Fibroblast of lung (primary cell): ENCODE data around the gene METAP2. TPM values are rescaled to one million over a fixed set of nuclear protein-coding genes. Genes with fewer than 3 reads are reported as not detected.

Experiments
- DNase-seq, 2 donors: peaks; one replicate each; pipeline versions ENCODE4 v3.0.0 to v3.0.0-alpha.2; 2010; ENCODE audit warnings: low read depth in 2 of 2
- H2AFZ ChIP-seq: 2 replicates; pipeline ENCODE4 v1.5.1; 2012; ENCODE audit warnings: low read length, control low read depth, inconsistent platforms
- H3K27ac ChIP-seq: 2 replicates; pipeline ENCODE4 v1.5.1; 2011; ENCODE audit warnings: low read length, control low read depth; ENCODE audit not compliant: insufficient read depth
- H3K27me3 ChIP-seq: 2 replicates; pipeline ENCODE4 v1.5.1; 2011; ENCODE audit warnings: mild to moderate bottlenecking, low read length; ENCODE audit not compliant: control insufficient read depth, insufficient read depth
- H3K36me3 ChIP-seq: 2 replicates; pipeline ENCODE4 v1.5.1; 2011; ENCODE audit warnings: low read length; ENCODE audit not compliant: control insufficient read depth, insufficient read depth
- H3K4me1 ChIP-seq: 2 replicates; pipeline ENCODE4 v1.5.1; 2011; ENCODE audit warnings: low read length; ENCODE audit not compliant: control insufficient read depth, insufficient read depth; ENCODE audit errors: extremely low read depth
- H3K4me2 ChIP-seq: 2 replicates; pipeline ENCODE4 v1.5.1; 2011; ENCODE audit warnings: low read length, control low read depth; ENCODE audit not compliant: insufficient read depth; ENCODE audit errors: extremely low read depth
- H3K4me3 ChIP-seq, 4 experiments: fragments of 200-600 bp in 1 of 4; sonication (generic) in 1 of 4; replicated peaks in 1 of 4; 2 replicates each; pipeline ENCODE4 v1.5.1; 2011 to 2016; ENCODE audit warnings: low read length in 4 of 4, low read depth in 3 of 4, mild to moderate bottlenecking in 3 of 4, control low read depth in 2 of 4, inconsistent platforms in 1 of 4, mixed read lengths in 1 of 4; ENCODE audit not compliant: insufficient read depth in 1 of 4; ENCODE audit errors: control extremely low read depth in 1 of 4
- H3K79me2 ChIP-seq: 2 replicates; pipeline ENCODE4 v1.5.1; 2012; ENCODE audit warnings: mild to moderate bottlenecking, low read length, inconsistent platforms; ENCODE audit not compliant: control insufficient read depth, insufficient read depth
- H3K9ac ChIP-seq: 2 replicates; pipeline ENCODE4 v1.5.1; 2011; ENCODE audit warnings: mild to moderate bottlenecking, low read length, control low read depth; ENCODE audit not compliant: insufficient read depth
- H3K9me3 ChIP-seq: 2 replicates; pipeline ENCODE4 v1.5.1; 2012; ENCODE audit warnings: low read depth, low read length; ENCODE audit not compliant: control insufficient read depth, insufficient read depth
- H4K20me1 ChIP-seq: 2 replicates; pipeline ENCODE4 v1.5.1; 2011; ENCODE audit warnings: low read length; ENCODE audit not compliant: control insufficient read depth, insufficient read depth; ENCODE audit errors: extremely low read depth
- EZH2 ChIP-seq: IDR thresholded peaks from 2 replicates; pipeline ENCODE4 v1.5.1; 2012; ENCODE audit warnings: low read length, control low read depth, mild to moderate bottlenecking; ENCODE audit errors: missing control alignments
- polyA plus RNA-seq, 2 donors: library from polyadenylated mRNA; depleted of rRNA in 1 of 2; stranded (reverse) in 1 of 2; unstranded in 1 of 2; fragments of >200 nt; gene quantifications; 2 replicates each; pipeline ENCODE4 v1.2.1, GENCODE V29; 2011 to 2012; ENCODE audit warnings: missing spikeins in 1 of 2
- total RNA-seq: library from RNA; depleted of rRNA; stranded (reverse); fragments of >200 nt; gene quantifications from 2 replicates; pipeline ENCODE4 v1.2.1, GENCODE V29; 2014
- TF ChIP-seq, protein P1 (sequence below), 2 donors: IDR thresholded peaks in 1 of 2; conservative IDR thresholded peaks in 1 of 2; 1 replicate in 1 of 2; 2 replicates in 1 of 2; pipeline ENCODE4 v1.5.1; 2011 to 2012; ENCODE audit warnings: low read length in 2 of 2, control low read depth in 1 of 2, inconsistent platforms in 1 of 2, low read depth in 1 of 2, mild to moderate bottlenecking in 1 of 2

Gene METAP2
- total and polyA plus RNA-seq, 2 donors (not counting 1 experiment from before 2014, with no cell fraction given) = 78.9 to 113 TPM

DNA sequence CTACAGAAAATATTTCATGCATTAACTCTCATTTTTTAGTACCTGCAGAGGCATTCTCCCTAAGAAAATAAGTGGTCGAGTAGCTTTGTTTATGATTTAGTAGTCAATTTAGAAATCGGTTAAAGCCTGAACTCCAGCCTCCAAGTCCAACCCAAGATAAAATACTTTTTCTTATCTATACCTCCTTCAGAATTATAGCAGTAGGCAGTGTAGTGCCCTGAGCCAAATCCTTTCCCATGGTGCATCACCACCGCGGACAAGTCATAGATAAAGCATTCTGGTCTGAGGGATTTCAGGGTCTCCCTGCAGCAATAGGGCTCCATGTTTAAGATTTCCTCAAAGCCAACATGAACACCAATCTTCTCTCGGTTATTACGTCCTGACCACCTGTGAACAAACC is 46.9 kb downstream of the METAP2 start:
- no peaks in the 10 kb centered on the region for H3K4me1 ChIP-seq
- no peak overlapping the region for H3K9ac ChIP-seq
- H3K27me3 ChIP-seq = no peaks in the 10 kb centered on the region
- no peaks in the 10 kb centered on the region for H4K20me1 ChIP-seq
- no peak overlapping the region for H2AFZ ChIP-seq
- H3K36me3 ChIP-seq = no peaks in the 10 kb centered on the region
- H3K4me2 ChIP-seq = no peak overlapping the region
- no peak overlapping the region for H3K4me3 ChIP-seq
- no peaks in the 10 kb centered on the region for H3K9me3 ChIP-seq
- TF ChIP-seq, protein P1, sequence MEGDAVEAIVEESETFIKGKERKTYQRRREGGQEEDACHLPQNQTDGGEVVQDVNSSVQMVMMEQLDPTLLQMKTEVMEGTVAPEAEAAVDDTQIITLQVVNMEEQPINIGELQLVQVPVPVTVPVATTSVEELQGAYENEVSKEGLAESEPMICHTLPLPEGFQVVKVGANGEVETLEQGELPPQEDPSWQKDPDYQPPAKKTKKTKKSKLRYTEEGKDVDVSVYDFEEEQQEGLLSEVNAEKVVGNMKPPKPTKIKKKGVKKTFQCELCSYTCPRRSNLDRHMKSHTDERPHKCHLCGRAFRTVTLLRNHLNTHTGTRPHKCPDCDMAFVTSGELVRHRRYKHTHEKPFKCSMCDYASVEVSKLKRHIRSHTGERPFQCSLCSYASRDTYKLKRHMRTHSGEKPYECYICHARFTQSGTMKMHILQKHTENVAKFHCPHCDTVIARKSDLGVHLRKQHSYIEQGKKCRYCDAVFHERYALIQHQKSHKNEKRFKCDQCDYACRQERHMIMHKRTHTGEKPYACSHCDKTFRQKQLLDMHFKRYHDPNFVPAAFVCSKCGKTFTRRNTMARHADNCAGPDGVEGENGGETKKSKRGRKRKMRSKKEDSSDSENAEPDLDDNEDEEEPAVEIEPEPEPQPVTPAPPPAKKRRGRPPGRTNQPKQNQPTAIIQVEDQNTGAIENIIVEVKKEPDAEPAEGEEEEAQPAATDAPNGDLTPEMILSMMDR (conservative IDR thresholded peaks at IDR 0.05 in 1 of 2, IDR thresholded peaks at IDR 0.05 in 1 of 2; ENCODE audit: low read depth in 1 of 2, low read length in 2 of 2) = no peak
- TF ChIP-seq EZH2 = no peak
- no peak overlapping the region for H3K27ac ChIP-seq
- H3K79me2 ChIP-seq = no peaks in the 10 kb centered on the region
- no peak for DNase-seq

DNA sequence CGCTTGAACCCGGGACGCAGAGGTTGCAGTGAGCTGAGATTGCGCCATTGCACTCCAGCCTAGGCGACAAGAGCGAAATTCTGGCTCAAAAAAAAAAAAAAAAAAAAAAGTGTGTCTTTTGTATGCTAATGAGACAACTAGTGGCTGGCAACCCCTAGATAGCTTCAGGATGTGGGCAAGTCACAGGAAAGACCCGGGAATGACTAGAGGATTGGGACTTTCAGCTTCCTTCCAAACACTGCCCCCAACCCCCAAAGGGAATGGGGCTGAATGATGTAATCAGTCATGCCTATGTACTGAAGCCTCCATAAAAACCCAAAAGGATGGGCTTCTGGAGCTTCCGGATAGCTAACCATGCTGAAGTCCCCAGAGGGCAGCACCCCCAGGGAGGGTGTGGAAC is 48.7 kb downstream of the METAP2 start:
- Histone ChIP-seq H3K4me3 (no peak overlapping the region), H4K20me1 (no peaks in the 10 kb centered on the region), H3K27me3 (no peaks in the 10 kb centered on the region), H3K9me3 (no peaks in the 10 kb centered on the region), H3K4me2 (no peak overlapping the region), H3K79me2 (no peaks in the 10 kb centered on the region), H3K9ac (no peak overlapping the region), H3K4me1 (no peaks in the 10 kb centered on the region), H3K36me3 (no peaks in the 10 kb centered on the region), H2AFZ (no peak overlapping the region), H3K27ac (no peak overlapping the region)
- TF ChIP-seq, protein P1 (conservative IDR thresholded peaks at IDR 0.05 in 1 of 2, IDR thresholded peaks at IDR 0.05 in 1 of 2; ENCODE audit: low read depth in 1 of 2, low read length in 2 of 2) = no peak
- DNase-seq = no peak

DNA sequence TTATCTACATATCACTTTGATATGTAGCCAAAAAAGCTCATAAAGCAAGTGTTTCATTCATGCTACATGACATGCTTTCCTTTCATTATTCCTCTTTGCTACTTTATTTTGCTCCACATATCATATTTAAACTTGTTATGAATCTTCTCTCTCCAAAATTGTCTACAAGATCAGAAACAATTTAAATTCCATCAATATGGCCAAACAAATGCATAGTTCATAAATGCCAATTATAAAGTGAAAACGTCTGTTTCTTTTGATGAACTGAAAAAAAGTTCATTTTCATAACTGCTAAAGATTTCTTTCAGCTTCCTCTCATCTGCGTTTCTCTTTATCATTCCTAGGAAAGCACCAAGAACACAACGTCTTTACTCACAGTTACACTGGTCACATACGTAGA is 54.5 kb downstream of the METAP2 start:
- Histone ChIP-seq H3K9ac (no peak overlapping the region), H3K4me1 (no peaks in the 10 kb centered on the region), H3K27ac (no peak overlapping the region), H3K36me3 (no peaks in the 10 kb centered on the region), H3K9me3 (no peaks in the 10 kb centered on the region), H2AFZ (no peak overlapping the region), H3K27me3 (no peaks in the 10 kb centered on the region), H3K4me2 (no peak overlapping the region), H3K4me3 (no peak overlapping the region), H3K79me2 (no peaks in the 10 kb centered on the region), H4K20me1 (no peaks in the 10 kb centered on the region)
- no peak for TF ChIP-seq EZH2
- TF ChIP-seq, protein P1 (conservative IDR thresholded peaks at IDR 0.05 in 1 of 2, IDR thresholded peaks at IDR 0.05 in 1 of 2; ENCODE audit: low read depth in 1 of 2, low read length in 2 of 2) = no peak
- no peak for DNase-seq
